CD4-positive, alpha-beta T cell (primary cell): ENCODE data around the gene PRDX2. TPM values are rescaled to one million over a fixed set of nuclear protein-coding genes. Genes with fewer than 3 reads are reported as not detected.

ENCODE experiments used
- ATAC-seq: fragments of 200-7000 bp; cut with Tn5 transposase; one replicate; pipeline ENCODE4 v1.10.0; 2022; ENCODE audit warnings: mild to moderate bottlenecking; ENCODE audit not compliant: poor library complexity
- CTCF ChIA-PET: fragments of 350-600 bp; sonication (Branson Sonifier 250); formaldehyde crosslinking; loops from one replicate; lab custom pipeline; 2021; ENCODE audit warnings: antibody characterized with exemption, inconsistent platforms; lab: Charles Lee
- POLR2A ChIA-PET: fragments of 350-600 bp; sonication (Branson Sonifier 250); formaldehyde crosslinking; loops from one replicate; lab custom pipeline; 2021; ENCODE audit warnings: antibody characterized with exemption, inconsistent platforms; lab: Charles Lee
- DNase-seq, 14 experiments: peaks; one replicate each; pipeline ENCODE4 v3.0.0-alpha.2; 2013 to 2020; ENCODE audit warnings: mixed read lengths in 2 of 14
- H3K27ac ChIP-seq, 2 donors: one replicate each; pipeline versions ENCODE4 v1.5.1 to v1.7.0; 2013; ENCODE audit warnings: low read length in 2 of 2, low read depth in 1 of 2, mild to moderate bottlenecking in 1 of 2
- H3K27me3 ChIP-seq, 2 experiments: 1 replicate in 1 of 2; 2 replicates in 1 of 2; pipeline versions ENCODE4 v1.6.1 to v1.7.0; 2013; ENCODE audit warnings: low read length in 2 of 2, control low read depth in 1 of 2, mild to moderate bottlenecking in 1 of 2, moderate library complexity in 1 of 2; ENCODE audit not compliant: insufficient read depth in 2 of 2, control insufficient read depth in 1 of 2
- H3K36me3 ChIP-seq: one replicate; pipeline ENCODE4 v1.6.1; 2013; ENCODE audit warnings: low read length, control low read depth; ENCODE audit not compliant: insufficient read depth
- H3K4me1 ChIP-seq: one replicate; pipeline ENCODE4 v1.6.1; 2013; ENCODE audit warnings: low read length, control low read depth; ENCODE audit not compliant: insufficient read depth
- H3K4me3 ChIP-seq: one replicate; pipeline ENCODE4 v1.5.1; 2013; ENCODE audit warnings: mild to moderate bottlenecking, low read length, moderate library complexity
- H3K9me3 ChIP-seq, 2 experiments: 1 replicate in 1 of 2; 2 replicates in 1 of 2; pipeline versions ENCODE4 v1.6.1 to v1.7.0; 2013; ENCODE audit warnings: low read length in 2 of 2, mild to moderate bottlenecking in 2 of 2, control low read depth in 1 of 2, moderate library complexity in 1 of 2; ENCODE audit not compliant: control insufficient read depth in 1 of 2, insufficient read depth in 1 of 2
- H3K27ac Mint-ChIP-seq: one replicate; pipeline ENCODE4 v1.8.0; 2020; ENCODE audit warnings: mixed read lengths
- H3K27me3 Mint-ChIP-seq: one replicate; pipeline ENCODE4 v1.8.0; 2021; ENCODE audit warnings: mixed read lengths
- H3K36me3 Mint-ChIP-seq: one replicate; pipeline ENCODE4 v1.8.0; 2021; ENCODE audit warnings: low read depth, mixed read lengths
- H3K4me1 Mint-ChIP-seq: one replicate; pipeline ENCODE4 v1.8.0; 2021; ENCODE audit warnings: low read depth, mixed read lengths
- H3K4me3 Mint-ChIP-seq: one replicate; pipeline ENCODE4 v1.8.0; 2020; ENCODE audit warnings: mild to moderate bottlenecking, mixed read lengths
- H3K9me3 Mint-ChIP-seq: one replicate; pipeline ENCODE4 v1.8.0; 2020; ENCODE audit warnings: mixed read lengths
- intact Hi-C, 2 experiments: fragments of 100-400 bp; cut with DNase I in 1 of 2; cut with micrococcal nuclease in 1 of 2; formaldehyde crosslinking; loops; one replicate each; pipeline versions ENCODE4 v1.15.1 to v1.9.0; 2023 to 2025; cut with DNase I, micrococcal nuclease
- total RNA-seq, 174 experiments: library from RNA in 2 of 174; stranded (reverse) in 2 of 174; gene quantifications; one replicate each; pipeline ENCODE4 v1.2.3 and lab custom pipeline; 2021 to 2026
- TF ChIP-seq, protein P1 (sequence below): fragments of 200-600 bp; IDR thresholded peaks from one replicate; pipeline ENCODE4 v1.8.0; 2022; ENCODE audit warnings: antibody characterized with exemption, mild to moderate bottlenecking

PRDX2 gene
- total RNA-seq, 2 experiments from 2014 or later: 59.7 to 65.9 TPM

DNA sequence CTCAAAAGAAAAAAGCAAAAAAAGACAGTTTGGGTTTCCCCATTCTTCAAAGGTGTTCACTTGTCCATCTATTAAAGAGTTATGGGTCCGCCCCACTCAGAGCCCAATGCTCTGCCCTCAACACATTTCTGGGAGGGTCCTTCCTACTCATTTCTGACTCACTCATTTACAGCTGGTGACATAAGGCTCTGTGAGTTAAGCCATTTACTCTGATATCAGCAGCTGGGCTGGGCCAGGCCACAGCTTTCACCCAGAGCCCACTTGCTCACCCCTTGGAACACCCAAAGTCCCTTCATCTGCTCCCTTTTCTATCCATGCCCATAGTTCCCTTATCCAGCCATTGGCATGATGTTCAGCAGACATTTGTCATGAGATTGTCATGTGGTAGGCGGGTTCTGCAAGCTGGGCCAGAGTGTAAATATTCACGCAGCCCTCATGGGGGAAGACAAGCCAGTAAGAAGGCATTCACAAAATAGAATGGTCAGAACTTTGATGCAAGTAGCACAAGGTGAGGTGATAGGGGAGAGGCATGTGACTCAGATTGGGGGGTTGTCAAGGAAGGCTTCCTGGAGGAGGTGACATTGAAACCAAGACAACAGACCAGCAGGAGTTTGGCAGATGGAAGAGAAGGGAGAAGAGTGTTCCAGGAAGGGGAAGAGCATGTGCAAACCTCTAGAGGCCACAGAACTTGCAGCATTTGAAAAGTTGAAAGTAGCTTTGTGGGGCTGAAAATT lies 42.6 kb upstream of the PRDX2 start:
- CTCF ChIA-PET: interaction anchor here (1.2 kb wide), 1 partner anchor 84 kb away, joined by 4 read pairs; no protein-coding TSS in a partner anchor
- TF ChIP-seq, protein P1, sequence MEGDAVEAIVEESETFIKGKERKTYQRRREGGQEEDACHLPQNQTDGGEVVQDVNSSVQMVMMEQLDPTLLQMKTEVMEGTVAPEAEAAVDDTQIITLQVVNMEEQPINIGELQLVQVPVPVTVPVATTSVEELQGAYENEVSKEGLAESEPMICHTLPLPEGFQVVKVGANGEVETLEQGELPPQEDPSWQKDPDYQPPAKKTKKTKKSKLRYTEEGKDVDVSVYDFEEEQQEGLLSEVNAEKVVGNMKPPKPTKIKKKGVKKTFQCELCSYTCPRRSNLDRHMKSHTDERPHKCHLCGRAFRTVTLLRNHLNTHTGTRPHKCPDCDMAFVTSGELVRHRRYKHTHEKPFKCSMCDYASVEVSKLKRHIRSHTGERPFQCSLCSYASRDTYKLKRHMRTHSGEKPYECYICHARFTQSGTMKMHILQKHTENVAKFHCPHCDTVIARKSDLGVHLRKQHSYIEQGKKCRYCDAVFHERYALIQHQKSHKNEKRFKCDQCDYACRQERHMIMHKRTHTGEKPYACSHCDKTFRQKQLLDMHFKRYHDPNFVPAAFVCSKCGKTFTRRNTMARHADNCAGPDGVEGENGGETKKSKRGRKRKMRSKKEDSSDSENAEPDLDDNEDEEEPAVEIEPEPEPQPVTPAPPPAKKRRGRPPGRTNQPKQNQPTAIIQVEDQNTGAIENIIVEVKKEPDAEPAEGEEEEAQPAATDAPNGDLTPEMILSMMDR: no peak
- H3K4me1 ChIP-seq: peaks cover 28% of the 10 kb centered on the region
- Mint-ChIP-seq H3K9me3 (no peaks in the 10 kb centered on the region), H3K4me3 (no peak overlapping the region), H3K27me3 (peaks cover 75% of the 10 kb centered on the region), H3K4me1 (peaks cover 24% of the 10 kb centered on the region), H3K27ac (no peak overlapping the region), H3K36me3 (no peaks in the 10 kb centered on the region)
- no peak overlapping the region for H3K27ac ChIP-seq
- H3K27me3 ChIP-seq: peaks cover 60 to 71% of the 10 kb centered on the region in 2 experiments
- H3K9me3 ChIP-seq: peaks cover 0 to 13% of the 10 kb centered on the region in 2 experiments
- intact Hi-C loops: no loop called here
- no peak for DNase-seq
- H3K4me3 ChIP-seq: no peak overlapping the region
- H3K36me3 ChIP-seq: no peaks in the 10 kb centered on the region
- POLR2A ChIA-PET: no interaction called here
- no peak for ATAC-seq

DNA sequence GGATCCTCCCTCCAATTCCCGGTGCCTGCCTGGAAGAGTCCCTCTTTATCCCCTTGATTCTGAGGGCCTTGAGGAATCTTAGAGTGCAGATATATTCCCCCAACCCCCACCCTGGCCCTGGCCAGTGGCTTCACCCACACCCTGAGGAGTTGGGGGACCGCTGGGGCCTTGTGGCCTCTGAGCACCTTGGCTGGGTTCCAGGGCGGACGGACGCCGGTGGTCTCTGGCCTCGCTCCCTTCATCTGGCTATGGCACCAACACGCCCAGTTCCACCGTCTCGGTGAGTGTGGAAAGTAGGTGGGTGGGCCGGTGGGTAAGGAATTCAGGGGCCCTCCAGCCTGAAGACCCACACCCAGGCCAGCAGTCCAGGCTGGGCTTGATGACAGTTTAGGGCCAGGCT lies 41.7 kb upstream of the PRDX2 start:
- TF ChIP-seq, protein P1: no peak
- peaks cover 36% of the 10 kb centered on the region for H3K4me1 ChIP-seq
- ATAC-seq: no peak
- H3K27ac ChIP-seq: no peak overlapping the region
- Mint-ChIP-seq H3K4me3 (no peak overlapping the region), H3K27me3 (peaks cover 75% of the 10 kb centered on the region), H3K36me3 (no peaks in the 10 kb centered on the region), H3K27ac (no peak overlapping the region), H3K4me1 (peaks cover 28% of the 10 kb centered on the region), H3K9me3 (no peaks in the 10 kb centered on the region)
- ChIA-PET POLR2A (no interaction called here), CTCF (no interaction called here)
- H3K4me3 ChIP-seq: no peak overlapping the region
- peaks cover 65 to 79% of the 10 kb centered on the region in 2 experiments for H3K27me3 ChIP-seq
- DNase-seq: no peak
- intact Hi-C loops: no loop called here
- peaks cover 0 to 16% of the 10 kb centered on the region in 2 experiments for H3K9me3 ChIP-seq
- no peaks in the 10 kb centered on the region for H3K36me3 ChIP-seq

DNA sequence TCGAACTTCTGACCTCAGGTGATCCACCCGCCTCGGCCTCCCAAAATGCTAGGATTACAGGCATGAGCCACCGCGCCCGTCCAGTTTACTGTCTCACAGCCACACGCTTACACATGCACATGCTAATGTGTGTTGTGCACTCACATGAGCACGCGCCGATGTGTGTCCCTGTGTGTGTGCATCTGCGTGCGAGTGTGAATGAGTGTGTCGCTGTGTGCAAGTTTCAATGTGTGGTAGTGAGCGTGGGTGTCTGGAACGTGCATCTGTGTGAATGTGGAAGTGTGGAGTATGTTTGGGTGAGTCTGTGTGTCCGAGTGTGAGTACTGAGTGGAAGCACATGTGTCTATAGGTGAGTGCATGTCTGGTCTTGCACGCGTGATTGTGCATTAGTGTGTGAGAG lies 40.9 kb upstream of the PRDX2 start:
- Mint-ChIP-seq H3K9me3 (no peaks in the 10 kb centered on the region), H3K4me3 (no peak overlapping the region), H3K27me3 (peaks cover 75% of the 10 kb centered on the region), H3K4me1 (peaks cover 33% of the 10 kb centered on the region), H3K27ac (no peak overlapping the region), H3K36me3 (no peaks in the 10 kb centered on the region)
- ATAC-seq: no peak
- Histone ChIP-seq H3K36me3 (no peaks in the 10 kb centered on the region), H3K9me3 (peaks cover 0 to 16% of the 10 kb centered on the region in 2 experiments), H3K4me3 (no peak overlapping the region), H3K4me1 (peaks cover 33% of the 10 kb centered on the region), H3K27me3 (peaks cover 67 to 81% of the 10 kb centered on the region in 2 experiments), H3K27ac (no peak overlapping the region)
- intact Hi-C loops: no loop called here
- no peak for DNase-seq
- ChIA-PET CTCF (no interaction called here), POLR2A (no interaction called here)
- TF ChIP-seq, protein P1: no peak
